ENCODE measurements around the gene ITFG1. TPM values are rescaled to one million over a fixed set of nuclear protein-coding genes. Genes with fewer than 3 reads are reported as not detected.

ITFG1 gene
- total RNA-seq, 1 experiment from 2014 or later: 65.5 TPM

GRCh38 chr16:47109361-47109760, 351.5 kb downstream of the ITFG1 start:
- intact Hi-C loops (cut with micrococcal nuclease; ENCODE audit: unreplicated experiment): no loop called here
- H3K27ac Mint-ChIP-seq (ENCODE audit: unreplicated experiment): no peak overlapping the region
- H3K4me1 Mint-ChIP-seq (ENCODE audit: low read depth, unreplicated experiment): no peaks in the 10 kb centered on the region
- H3K36me3 Mint-ChIP-seq (ENCODE audit: insufficient read depth, unreplicated experiment): peaks cover 15% of the 10 kb centered on the region
- no peaks in the 10 kb centered on the region for H3K27me3 Mint-ChIP-seq (ENCODE audit: unreplicated experiment)
- H3K9me3 Mint-ChIP-seq (ENCODE audit: low read depth, unreplicated experiment): no peaks in the 10 kb centered on the region
- no TSS peak for BruUV-seq (replicated peaks)
- CTCF ChIA-PET: no interaction called here
- no peak overlapping the region for H3K4me3 Mint-ChIP-seq (ENCODE audit: low read depth, unreplicated experiment)
- TF ChIP-seq CTCF (IDR thresholded peaks at IDR 0.05; ENCODE audit: unreplicated experiment): no peak
- no peak for DNase-seq

Other genes starting within 250 kb of the ITFG1 start
- gene PHKB, start 268 bp upstream of the ITFG1 start, total RNA-seq (2022): 80.4 and 83.4 TPM in 2 replicates